Medulla oblongata (tissue), 1 donor: ENCODE measurements around the gene CAMK2A.

Experiments
- DNase-seq: peaks from one replicate; pipeline ENCODE4 v3.0.0-alpha.2; 2015; ENCODE audit errors: extremely low spot score

The CAMK2A gene

DNA sequence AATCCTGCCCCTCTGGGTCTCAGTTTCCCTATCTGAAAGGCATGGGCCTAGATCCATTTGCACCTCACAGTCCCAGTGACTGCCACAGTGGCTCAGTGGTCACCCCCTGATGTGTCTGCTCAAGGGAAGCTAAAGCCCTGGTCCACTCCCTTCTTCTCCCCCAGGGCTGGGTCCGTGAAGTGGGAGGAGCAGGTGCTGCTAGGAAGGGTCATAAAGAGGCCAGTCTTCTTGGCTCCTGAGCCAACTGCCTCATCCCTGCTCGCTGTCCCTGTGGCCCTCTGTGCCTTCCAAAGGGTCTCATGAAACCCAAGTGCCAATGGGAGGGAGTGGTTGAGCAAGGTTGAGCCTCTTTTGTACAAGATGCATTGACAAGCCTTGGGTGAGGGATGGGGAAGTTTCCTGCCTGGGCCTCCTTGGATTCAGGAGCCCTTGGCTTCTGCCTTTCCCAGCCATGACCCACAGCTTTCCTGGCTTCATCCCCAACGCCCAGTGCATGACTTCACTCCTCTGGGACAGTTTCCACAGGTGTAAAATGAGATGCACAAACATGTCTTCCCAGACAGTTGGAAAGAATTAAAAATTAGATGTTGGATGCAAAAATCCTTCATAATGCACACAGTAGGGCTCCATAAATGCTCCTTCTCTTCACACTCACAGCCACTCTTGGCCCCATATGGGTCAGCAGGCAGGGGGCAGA, 101.3 kb downstream of the CAMK2A start:
- no peak for DNase-seq

DNA sequence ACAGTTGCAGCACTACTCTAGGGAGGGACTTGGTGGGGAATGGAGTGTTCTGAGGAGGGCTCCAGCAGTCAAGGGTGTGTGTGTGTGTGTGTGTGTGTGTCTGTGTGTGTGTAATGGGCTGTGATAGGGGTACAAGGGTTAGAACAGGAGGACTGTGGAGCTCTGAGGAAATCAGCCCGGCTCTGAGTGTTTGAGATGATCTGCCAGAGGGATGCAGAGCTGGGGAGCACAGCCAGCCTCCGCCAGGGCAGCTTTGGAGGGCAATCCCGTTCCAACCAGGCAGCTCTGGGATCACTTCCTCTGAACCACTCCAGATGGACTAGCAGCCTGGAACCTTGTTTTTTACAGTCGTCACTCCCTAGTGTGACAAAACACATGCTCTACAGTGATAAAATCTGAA, 102.7 kb downstream of the CAMK2A start:
- DNase-seq, result no peak

DNA sequence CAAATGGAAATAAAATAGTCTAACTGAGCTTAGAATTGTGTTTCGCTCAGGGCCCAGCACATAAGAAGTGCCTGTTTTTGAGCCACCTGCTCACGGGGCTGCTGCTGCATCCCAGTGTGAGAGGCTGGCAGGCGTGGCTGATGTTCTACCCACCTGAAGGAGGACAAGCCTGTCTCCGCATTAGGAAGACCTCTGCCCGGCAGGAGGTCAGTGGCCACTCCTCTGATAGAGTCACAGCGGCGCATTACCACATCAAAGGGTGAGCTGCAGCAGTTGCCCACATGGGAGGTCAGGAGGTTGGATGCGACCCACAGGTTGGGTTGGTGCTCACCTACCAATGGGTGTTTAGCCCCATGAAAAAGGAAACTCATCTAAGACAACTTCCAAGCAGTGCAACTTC, 103.4 kb downstream of the CAMK2A start:
- no peak for DNase-seq

GRCh38 chr5:150184990-150185912, 104.3 kb downstream of the CAMK2A start:
- DNase-seq, result no peak

DNA sequence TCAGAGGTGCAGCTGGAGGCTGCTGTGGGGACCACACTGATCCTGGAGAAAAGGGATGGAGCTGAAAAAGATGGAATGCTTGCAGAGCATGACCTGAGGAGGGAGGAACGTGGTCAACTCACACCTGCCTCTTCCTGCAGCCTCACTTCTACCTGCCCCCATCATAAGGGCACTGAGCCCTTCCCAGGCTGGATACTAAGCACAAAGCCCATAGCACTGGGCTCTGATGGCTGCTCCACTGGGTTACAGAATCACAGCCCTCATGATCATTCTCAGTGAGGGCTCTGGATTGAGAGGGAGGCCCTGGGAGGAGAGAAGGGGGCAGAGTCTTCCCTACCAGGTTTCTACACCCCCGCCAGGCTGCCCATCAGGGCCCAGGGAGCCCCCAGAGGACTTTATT, 105.6 kb downstream of the CAMK2A start:
- DNase-seq, result no peak

DNA sequence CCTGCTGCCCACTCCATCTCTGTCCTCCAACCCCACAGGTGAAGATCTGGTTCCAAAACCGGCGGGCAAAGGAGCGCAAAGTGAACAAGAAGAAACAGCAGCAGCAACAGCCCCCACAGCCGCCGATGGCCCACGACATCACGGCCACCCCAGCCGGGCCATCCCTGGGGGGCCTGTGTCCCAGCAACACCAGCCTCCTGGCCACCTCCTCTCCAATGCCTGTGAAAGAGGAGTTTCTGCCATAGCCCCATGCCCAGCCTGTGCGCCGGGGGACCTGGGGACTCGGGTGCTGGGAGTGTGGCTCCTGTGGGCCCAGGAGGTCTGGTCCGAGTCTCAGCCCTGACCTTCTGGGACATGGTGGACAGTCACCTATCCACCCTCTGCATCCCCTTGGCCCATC, 106.1 kb downstream of the CAMK2A start:
- DNase-seq, result no peak

- no peak for DNase-seq
Observed at GRCh38 chr5:150182774-150183173, 106.8 kb downstream of the CAMK2A start.

DNA sequence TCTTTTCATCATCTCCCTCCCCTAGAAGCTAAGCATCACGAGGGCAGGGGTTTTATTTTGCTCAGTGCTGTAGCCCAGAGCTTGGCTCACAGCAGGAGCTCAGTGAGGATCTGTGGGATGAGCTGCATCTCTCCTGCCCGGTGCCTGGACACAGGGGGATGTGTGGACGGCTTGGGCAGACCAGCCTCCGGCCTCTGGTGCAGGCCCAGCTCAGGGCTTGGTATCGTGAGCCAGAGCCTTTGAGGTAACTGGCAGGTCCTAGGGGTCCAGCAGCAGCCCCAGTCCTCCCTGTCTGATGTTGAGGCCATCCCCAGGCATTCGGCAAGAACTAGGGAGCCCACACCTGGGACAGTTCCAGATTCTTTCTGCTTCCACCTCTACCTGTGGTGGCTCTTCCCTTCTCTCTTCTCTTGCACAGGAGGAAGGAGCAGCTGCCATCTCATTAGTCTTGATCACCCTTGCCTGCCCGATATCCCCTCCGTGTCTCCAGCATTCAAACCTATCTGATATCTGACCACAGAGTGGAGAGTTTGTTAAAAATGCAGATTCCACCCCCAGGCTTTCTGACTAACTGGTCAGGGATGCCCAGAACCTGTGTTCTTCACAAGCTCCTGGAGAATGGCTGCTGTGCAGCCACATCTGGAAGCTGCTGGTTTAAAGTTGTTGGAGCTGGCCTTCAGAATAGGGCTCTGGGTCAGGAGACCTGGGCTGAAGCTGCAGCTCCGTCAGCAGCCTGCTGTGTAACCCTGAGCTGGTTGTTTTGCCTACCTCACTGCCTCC, 107.6 kb downstream of the CAMK2A start:
- DNase-seq, result no peak

GRCh38 chr5:150181027-150181426, 108.5 kb downstream of the CAMK2A start:
- no peak for DNase-seq

GRCh38 chr5:150180241-150181026, 109.1 kb downstream of the CAMK2A start:
- DNase-seq, result peak; percentile 90

- no peak for DNase-seq
Observed at GRCh38 chr5:150179019-150179620, 110.5 kb downstream of the CAMK2A start.

DNA sequence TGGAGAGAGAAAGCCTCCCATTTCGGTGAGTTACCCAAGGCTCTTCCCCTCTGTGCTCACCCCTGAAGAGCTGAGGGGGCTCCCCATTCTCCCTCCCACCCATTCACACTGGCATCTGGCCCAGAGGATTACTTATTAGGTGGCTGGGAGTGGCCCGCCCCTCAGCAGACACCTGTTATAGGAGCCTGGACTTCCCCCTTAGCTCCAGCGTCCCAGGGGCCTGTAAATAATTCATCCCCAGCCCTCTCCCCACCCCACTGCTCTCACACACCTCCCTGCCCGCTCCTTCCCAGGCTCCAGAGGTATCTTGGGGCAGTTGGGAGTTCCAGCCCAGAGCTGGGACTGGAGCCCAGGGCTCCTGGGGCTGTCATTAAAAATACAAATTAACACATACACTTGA, 111.3 kb downstream of the CAMK2A start:
- DNase-seq, result no peak

- no peak for DNase-seq
Observed at GRCh38 chr5:150177721-150178120, 111.9 kb downstream of the CAMK2A start.

- DNase-seq, result no peak
Observed at GRCh38 chr5:150176745-150177477, 112.7 kb downstream of the CAMK2A start.

GRCh38 chr5:150175536-150175935, 114.0 kb downstream of the CAMK2A start:
- DNase-seq, result no peak

DNA sequence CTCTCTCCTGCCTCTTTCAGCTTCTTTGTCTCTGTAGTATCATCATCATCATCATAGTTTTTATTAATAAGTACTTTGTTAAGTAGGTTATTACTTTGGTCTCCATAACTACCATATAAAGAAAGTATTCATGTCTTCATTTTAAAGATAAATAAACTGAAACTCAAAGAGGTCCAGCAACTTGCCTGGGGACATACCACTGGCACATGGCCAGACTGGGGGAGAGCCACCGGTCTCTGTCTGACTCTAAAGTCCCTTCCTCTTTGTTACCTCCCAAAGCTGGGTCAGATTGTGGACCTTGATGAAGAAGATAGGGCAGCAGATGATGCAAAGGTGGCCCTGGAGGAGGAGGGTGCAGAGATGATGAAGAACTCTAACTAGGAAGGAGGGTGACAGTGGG, 114.5 kb downstream of the CAMK2A start:
- no peak for DNase-seq

DNA sequence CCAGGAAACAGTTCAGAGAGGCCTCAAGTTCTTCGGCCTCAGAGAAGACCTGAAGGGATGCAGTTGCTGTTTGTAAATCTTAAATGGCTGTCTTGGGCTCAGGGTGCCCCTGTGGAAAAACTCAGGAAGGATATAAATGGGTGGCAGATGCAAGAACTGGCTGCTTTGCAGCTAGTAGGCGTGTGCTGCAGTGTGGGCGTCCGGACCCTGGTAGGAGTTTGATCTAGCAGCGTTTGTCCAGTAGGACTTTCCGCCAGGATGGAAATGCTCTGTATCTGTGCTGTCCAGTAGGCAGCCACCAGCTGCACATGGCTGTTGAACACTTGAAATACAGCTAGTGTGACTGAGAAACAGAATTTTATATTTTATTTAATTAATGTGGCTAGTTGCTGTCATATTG, 115.3 kb downstream of the CAMK2A start:
- no peak for DNase-seq

- no peak for DNase-seq
Observed at GRCh38 chr5:150173161-150173560, 116.4 kb downstream of the CAMK2A start.

DNA sequence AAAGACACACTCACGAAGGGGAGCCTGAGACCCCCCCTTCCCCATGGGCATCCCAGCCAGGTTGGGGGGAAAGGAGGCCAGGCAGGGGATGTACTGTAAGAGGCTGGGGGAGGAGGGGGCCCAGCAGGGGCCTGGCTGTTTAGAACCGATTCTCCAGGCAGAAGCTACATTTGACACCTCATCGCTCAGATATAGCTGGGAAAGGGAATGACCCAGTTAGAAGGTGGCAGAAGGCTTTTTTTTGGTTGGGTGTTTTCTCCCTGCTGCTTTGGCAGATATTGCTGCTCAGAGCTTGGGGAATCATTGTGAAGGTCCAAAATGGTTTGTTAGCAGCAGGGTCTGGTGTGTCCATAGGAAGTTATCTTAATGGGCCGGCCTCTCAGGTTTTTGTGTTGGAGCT, 117.0 kb downstream of the CAMK2A start:
- DNase-seq, result no peak

DNA sequence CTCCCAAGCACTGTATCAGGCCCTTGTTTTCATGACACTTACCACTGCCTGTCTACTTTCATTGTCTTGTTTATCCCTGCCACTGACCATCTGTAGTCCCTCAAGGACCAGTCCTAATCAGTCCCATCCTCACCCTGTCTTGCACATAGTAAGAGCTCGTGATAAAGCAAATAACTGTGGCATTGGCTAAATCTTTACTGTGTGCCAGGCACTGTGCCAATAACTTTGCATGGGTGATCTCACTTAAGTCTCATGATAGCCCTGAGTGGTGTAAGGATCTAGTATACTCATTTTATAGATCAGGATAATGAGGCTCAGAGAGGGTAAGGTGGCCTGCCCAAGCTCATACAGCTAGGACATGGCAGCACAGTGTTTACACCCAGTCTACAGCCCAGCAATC, 117.4 kb downstream of the CAMK2A start:
- DNase-seq, result no peak
